Spleen (tissue), 7 donors: ENCODE results near the gene NFATC1.
A peak's percentile ranks its signal among the peaks of the same experiment; 100 is the strongest.

Experiments used
- POLR2AphosphoS5 ChIP-seq, 3 donors: sonication (generic); formaldehyde crosslinking; IDR thresholded peaks; one replicate each; pipeline ENCODE4 v1.5.1; 2017; ENCODE audit warnings: antibody characterized with exemption in 3 of 3
- TF ChIP-seq, protein P1 (sequence below), 11 experiments: fragments of 200-600 bp in 7 of 11; fragments of 450-650 bp in 4 of 11; sonication (generic) in 4 of 11; IDR thresholded peaks in 8 of 11; conservative IDR thresholded peaks in 3 of 11; 1 replicate in 7 of 11; 2 replicates in 4 of 11; pipeline versions ENCODE4 v1.4.0 to v1.8.0; 2016 to 2021; ENCODE audit warnings: antibody characterized with exemption in 11 of 11, inconsistent platforms in 4 of 11, mild to moderate bottlenecking in 1 of 11
- donor health status: DM: no; HTN: no; CAD: no; lungs with moderate emphysema.
- donor health status: DM: no; HTN: no; CAD: no.
- donor health status: DM: no; HTN: no; CAD: no.

DNA sequence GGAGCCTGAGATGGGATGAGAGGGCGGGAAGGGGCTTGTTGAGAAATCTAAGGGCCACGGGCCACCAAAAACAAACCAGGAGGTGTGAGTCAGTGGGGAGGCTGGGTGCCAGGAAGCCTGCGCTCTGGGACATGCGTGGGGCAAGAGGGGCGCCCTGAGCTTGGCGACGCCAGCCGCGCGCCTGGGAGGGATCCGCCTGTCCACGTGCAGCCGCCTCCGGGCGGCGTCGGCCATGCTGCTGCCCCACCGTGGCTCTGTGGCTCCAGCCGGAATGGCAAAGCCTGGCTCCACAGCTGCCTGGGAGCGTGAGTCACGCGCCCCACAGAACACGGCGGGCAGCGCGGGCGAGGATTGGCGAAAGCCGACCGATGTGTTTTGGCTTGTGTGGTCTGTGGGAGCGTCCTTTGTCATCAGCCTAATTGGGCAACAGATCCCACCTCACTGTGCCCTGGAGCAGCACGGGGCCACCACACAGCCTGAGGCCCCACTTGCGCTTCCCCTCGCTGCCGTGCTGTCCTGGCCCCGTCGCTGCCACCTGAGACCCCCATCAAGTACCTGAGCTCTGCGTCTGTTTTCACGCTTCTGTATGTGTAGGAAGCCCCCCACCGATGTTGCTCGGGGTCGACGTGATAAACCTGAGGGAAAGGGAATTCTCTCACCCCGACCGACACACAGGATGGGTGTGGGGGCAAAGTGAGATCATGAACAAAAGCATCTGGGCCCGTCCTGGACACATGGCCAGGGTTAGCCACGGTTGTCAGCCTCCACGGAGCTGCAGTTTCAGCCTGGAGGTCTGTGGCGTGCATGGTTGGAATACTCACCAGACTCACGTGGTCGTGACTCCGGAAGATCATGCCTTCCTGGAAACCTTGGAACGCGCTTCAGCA is 80.5 kb downstream of the NFATC1 start:
- TF ChIP-seq, protein P1, sequence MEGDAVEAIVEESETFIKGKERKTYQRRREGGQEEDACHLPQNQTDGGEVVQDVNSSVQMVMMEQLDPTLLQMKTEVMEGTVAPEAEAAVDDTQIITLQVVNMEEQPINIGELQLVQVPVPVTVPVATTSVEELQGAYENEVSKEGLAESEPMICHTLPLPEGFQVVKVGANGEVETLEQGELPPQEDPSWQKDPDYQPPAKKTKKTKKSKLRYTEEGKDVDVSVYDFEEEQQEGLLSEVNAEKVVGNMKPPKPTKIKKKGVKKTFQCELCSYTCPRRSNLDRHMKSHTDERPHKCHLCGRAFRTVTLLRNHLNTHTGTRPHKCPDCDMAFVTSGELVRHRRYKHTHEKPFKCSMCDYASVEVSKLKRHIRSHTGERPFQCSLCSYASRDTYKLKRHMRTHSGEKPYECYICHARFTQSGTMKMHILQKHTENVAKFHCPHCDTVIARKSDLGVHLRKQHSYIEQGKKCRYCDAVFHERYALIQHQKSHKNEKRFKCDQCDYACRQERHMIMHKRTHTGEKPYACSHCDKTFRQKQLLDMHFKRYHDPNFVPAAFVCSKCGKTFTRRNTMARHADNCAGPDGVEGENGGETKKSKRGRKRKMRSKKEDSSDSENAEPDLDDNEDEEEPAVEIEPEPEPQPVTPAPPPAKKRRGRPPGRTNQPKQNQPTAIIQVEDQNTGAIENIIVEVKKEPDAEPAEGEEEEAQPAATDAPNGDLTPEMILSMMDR (IDR thresholded peaks at IDR 0.05 in 8 of 11, conservative IDR thresholded peaks at IDR 0.05 in 3 of 11) = no peak
- TF ChIP-seq POLR2AphosphoS5 (IDR thresholded peaks at IDR 0.05) = peak in 1 of 3 donors; percentile 23
